ENCODE measurements around the gene LACTBL1.
"Not testable (repeated sequence)": the region's sequence is repeated elsewhere in the genome, so short reads cannot be mapped to it uniquely, and the experiment has no call there.

The LACTBL1 gene, protein sequence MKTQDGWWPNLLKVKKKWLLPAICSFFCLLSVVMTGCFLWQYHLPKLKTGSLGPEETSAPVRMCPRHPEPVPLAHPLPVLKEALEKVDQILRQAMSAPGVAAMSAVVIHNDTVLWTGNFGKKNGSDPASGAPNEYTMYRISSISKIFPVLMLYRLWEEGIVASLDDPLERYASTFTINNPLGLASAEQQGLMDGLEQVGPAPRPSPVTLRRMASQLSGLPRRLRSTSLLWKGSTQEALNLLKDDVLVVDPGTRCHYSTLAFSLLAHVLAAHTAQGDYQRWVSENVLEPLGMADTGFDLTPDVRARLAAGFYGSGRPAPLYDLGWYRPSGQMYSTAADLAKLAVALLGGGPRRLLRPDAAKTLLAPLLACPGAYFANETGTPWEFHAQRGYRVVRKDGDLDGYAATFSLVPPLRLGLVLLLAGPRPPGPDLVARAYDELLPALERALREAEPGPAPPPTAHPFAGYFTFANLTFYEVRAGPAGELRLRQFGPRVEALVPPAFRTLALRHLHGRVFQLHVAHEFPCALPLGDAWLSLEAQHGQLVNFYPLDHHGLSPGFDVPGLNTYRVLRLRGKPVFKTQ

GRCh38 chr1:22972760-22973159 lies at the start of gene LACTBL1:
Gene LACTBL1 (minus strand): TSS chr1:22972866. CDS start chr1:22972316, 550 bp downstream.
- DNase-seq (ENCODE audit: low read depth in 1 of 2, low spot score in 1 of 2) = no peak

GRCh38 chr1:23021834-23022233 lies 49.2 kb upstream of the LACTBL1 start:
- DNase-seq (ENCODE audit: low read depth in 1 of 2, low spot score in 1 of 2) = no peak

GRCh38 chr1:23020706-23021405 lies 48.2 kb upstream of the LACTBL1 start:
- DNase-seq (ENCODE audit: low read depth in 1 of 2, low spot score in 1 of 2) = no peak

GRCh38 chr1:23019863-23020625 lies 47.4 kb upstream of the LACTBL1 start:
- DNase-seq (ENCODE audit: low read depth in 1 of 2, low spot score in 1 of 2) = peak in 1 of 2 donors; percentile 1

GRCh38 chr1:23019094-23019862 lies 46.6 kb upstream of the LACTBL1 start, which contains the start of gene KDM1A:
Gene KDM1A (plus strand): TSS chr1:23019468. CDS start chr1:23019597, 129 bp downstream.
- peak; percentile 91 to 92 for DNase-seq (ENCODE audit: low read depth in 1 of 2, low spot score in 1 of 2)

GRCh38 chr1:23018661-23019093 lies 46.0 kb upstream of the LACTBL1 start:
- no peak for DNase-seq (ENCODE audit: low read depth in 1 of 2, low spot score in 1 of 2)

GRCh38 chr1:23013657-23014056 lies 41.0 kb upstream of the LACTBL1 start:
- no peak for DNase-seq (ENCODE audit: low read depth in 1 of 2, low spot score in 1 of 2)

DNA sequence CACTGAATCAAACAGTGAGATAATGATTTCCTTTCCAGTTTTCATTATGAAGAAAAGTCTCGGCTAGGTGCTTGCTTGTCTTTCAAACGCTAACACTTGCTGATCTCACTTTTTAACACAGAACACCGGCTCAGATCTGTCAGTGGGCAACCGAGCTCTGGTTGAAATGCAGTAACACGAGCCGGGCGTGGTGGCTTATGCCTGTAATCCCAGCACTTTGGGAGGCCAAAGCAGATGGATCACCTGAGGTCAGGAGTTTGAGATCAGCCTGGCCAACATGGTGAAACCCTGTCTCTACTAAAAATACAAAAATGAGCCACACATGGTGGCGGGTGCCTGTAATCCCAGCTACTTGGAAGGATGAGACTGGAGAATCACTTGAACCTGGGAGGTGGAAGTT lies 37.4 kb upstream of the LACTBL1 start:
- DNase-seq (ENCODE audit: low read depth in 1 of 2, low spot score in 1 of 2) = not testable (repeated sequence)

DNA sequence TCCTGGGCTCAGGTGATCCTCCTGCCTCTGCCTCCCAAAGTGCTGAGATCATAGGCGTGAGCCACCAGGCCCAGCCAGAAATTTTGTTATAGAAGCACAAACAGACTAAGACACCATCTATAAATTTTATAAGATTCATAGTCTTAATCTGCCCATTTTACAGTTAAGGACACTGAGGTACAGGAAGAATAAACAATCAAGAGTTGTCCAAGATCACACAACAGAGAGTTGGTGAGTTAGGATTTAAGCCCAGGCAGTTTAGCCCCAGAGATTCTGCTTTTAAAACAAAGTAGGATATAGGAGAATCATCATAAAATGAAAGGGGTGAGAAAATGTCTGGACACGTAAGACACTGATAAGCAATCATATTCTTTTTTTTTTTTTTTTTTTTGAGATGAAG lies 36.2 kb upstream of the LACTBL1 start:
- no peak for DNase-seq (ENCODE audit: low read depth in 1 of 2, low spot score in 1 of 2)

DNA sequence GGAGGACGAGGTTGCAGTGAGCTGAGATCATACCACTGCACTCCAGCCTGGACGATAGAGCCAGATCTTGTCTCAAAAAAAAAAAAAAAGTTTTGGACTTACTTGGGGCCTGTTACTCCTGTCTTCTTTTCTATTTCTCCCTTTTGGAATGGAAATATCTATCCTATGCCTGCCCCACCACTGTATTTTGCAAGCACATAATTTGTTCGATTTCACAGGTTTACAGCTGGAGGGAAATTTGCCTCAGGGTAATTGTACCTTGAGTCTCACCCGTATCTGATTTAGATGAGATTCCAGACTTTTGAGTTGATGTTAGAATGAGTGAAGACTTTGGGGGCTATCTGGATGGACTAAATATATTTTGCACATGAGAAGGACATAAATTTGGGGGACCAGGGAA lies 34.4 kb upstream of the LACTBL1 start:
- no peak for DNase-seq (ENCODE audit: low read depth in 1 of 2, low spot score in 1 of 2)

DNA sequence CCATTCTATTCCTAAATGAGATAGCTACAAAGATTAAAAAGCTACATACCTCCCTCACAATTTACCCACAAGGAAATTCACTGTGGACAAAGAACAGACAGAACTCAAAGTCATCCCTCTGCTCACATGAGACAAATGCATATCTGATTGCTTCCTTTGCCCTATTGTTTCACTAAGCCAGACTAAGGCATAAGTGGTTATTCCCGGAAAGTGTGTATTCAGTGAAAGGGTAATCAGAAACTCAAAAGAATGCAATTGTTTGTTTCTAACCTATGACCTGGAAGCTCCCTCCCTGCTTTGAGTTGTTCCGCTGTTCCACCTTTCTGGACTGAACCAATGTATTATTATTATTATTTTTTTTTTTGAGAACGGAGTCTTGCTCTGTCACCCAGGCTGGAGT lies 32.1 kb upstream of the LACTBL1 start:
- DNase-seq (ENCODE audit: low read depth in 1 of 2, low spot score in 1 of 2) = not testable (repeated sequence)

DNA sequence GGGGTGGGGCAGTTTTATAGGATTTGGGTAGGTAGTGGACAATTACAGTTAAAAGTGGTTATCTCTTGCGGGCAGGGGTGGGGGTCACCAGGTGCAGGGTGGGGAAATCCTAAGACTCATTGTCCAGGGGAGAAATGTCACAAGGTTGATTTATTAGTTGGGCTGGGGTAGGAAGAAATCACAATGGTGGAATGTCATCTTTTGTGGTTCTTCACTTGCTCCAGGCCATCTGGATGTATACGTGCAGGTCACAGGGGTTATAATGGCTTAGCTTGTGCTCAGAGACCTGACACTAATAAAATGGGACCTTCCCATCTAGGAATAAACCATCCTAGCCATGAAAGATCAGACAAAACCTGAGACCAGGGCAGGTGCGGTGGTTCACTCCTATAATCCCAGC lies 31.4 kb upstream of the LACTBL1 start:
- DNase-seq (ENCODE audit: low read depth in 1 of 2, low spot score in 1 of 2) = no peak

DNA sequence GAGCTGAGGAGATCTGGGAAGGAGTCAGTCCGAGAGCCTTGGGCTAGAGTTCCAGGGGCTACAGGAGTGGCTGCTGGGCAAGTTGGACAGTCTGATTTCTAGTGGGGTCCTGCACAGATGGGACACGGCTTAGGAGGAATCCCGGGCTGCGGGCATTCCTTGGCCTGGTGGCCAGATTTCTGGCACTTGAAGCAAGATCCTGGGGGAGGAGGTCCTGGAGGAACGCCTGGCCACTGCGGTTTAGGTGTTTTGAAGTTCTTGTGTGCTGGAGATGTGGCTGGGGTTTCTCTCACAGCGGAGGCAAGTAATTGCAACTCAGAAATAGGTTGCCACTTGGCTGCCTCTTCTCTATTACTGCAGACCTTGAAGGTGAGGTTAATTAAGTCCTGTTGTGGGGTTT lies 29.6 kb upstream of the LACTBL1 start:
- DNase-seq (ENCODE audit: low read depth in 1 of 2, low spot score in 1 of 2) = not testable (repeated sequence)

- not testable (repeated sequence) for DNase-seq (ENCODE audit: low read depth in 1 of 2, low spot score in 1 of 2)
Observed at GRCh38 chr1:23000133-23000532, 27.5 kb upstream of the LACTBL1 start.

DNA sequence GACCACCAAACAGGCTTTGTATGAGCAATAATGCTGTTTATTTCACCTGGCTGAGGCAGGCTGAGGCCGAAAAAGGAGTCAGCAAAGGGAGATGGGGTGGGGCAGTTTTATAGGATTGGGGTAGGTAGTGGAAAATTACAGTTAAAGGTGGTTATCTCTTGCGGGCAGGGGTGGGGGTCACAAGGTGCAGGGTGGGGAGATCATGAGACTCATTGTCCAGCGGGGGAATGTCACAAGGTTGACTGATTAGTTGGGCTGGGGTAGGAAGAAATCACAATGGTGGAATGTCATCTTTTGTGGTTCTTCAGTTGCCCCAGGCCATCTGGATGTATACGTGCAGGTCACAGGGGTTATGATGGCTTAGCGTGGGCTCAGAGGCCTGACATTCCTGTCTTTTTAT lies 24.9 kb upstream of the LACTBL1 start:
- DNase-seq (ENCODE audit: low read depth in 1 of 2, low spot score in 1 of 2) = not testable (repeated sequence)

DNA sequence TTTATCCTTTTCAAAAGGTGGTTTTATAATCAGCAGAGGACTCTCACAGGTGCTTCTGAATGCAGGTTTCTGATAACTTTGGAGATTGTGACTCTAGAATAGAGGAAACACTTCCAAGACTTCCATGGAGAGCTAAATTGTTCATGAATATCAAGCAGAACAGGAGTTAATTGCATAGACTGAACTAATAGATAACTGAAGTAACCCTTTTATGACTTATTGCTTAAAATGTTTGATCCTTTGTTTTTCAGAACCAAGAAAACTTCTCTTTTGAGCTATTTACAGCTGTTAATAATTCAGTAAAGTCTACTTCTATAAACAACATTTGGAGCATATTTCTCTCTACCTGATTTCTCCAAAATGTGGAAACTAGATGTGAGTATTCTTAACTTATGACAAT lies 23.1 kb upstream of the LACTBL1 start:
- DNase-seq (ENCODE audit: low read depth in 1 of 2, low spot score in 1 of 2) = no peak

GRCh38 chr1:22993220-22993795 lies 20.6 kb upstream of the LACTBL1 start:
- DNase-seq (ENCODE audit: low read depth in 1 of 2, low spot score in 1 of 2) = not testable (repeated sequence)

GRCh38 chr1:22992384-22992783 lies 19.7 kb upstream of the LACTBL1 start:
- DNase-seq (ENCODE audit: low read depth in 1 of 2, low spot score in 1 of 2) = not testable (repeated sequence)

- DNase-seq (ENCODE audit: low read depth in 1 of 2, low spot score in 1 of 2) = no peak
Observed at GRCh38 chr1:22983944-22984343, 11.3 kb upstream of the LACTBL1 start.

GRCh38 chr1:22980471-22980790 lies 7.8 kb upstream of the LACTBL1 start:
- DNase-seq (ENCODE audit: low read depth in 1 of 2, low spot score in 1 of 2) = not testable (repeated sequence)
